H1 (cell line): ENCODE results near the gene ANKS1B.

Experiments
- ATF3 ChIP-seq: IDR thresholded peaks from 2 replicates; pipeline ENCODE4 v1.6.1; 2011; ENCODE audit warnings: low read depth, mild to moderate bottlenecking, low read length; ENCODE audit not compliant: insufficient read depth
- CTCF ChIP-seq, 3 experiments: IDR thresholded peaks; 1 replicate in 2 of 3; 2 replicates in 1 of 3; pipeline versions ENCODE4 v1.5.1 to v1.6.1; 2011; ENCODE audit warnings: low read length in 3 of 3, mild to moderate bottlenecking in 3 of 3, inconsistent platforms in 2 of 3, low read depth in 1 of 3, moderate library complexity in 1 of 3; ENCODE audit not compliant: insufficient read depth in 1 of 3; ENCODE audit errors: control extremely low read depth in 1 of 3
- EZH2 ChIP-seq: fragments of 200-600 bp; sonication (generic); IDR thresholded peaks from 2 replicates; pipeline ENCODE4 v1.7.1; 2012; ENCODE audit warnings: low read depth, mild to moderate bottlenecking, moderate library complexity, low read length, inconsistent platforms; ENCODE audit not compliant: severe bottlenecking
- GABPA ChIP-seq: IDR thresholded peaks from 2 replicates; pipeline ENCODE4 v1.6.1; 2011; ENCODE audit warnings: mild to moderate bottlenecking, low read length, moderate library complexity, borderline replicate concordance; ENCODE audit not compliant: insufficient read depth
- MAX ChIP-seq: IDR thresholded peaks from 2 replicates; pipeline ENCODE4 v1.6.1; 2012; ENCODE audit warnings: inconsistent platforms
- PHF8 ChIP-seq: fragments of 200-600 bp; sonication (generic); conservative IDR thresholded peaks from 2 replicates; pipeline ENCODE4 v1.7.1; 2012; ENCODE audit warnings: low read depth, mild to moderate bottlenecking, inconsistent platforms, low read length, moderate library complexity
- POLR2AphosphoS5 ChIP-seq: IDR thresholded peaks from 2 replicates; pipeline ENCODE4 v1.6.1; 2011; ENCODE audit warnings: low read depth, low read length
- RAD21 ChIP-seq, 2 experiments: IDR thresholded peaks in 1 of 2; conservative IDR thresholded peaks in 1 of 2; 2 replicates each; pipeline ENCODE4 v1.6.1; 2011; ENCODE audit warnings: low read depth in 2 of 2, low read length in 2 of 2, improper control_type of control experiment in 1 of 2, inconsistent platforms in 1 of 2, mild to moderate bottlenecking in 1 of 2, moderate library complexity in 1 of 2
- SAP30 ChIP-seq: fragments of 300-600 bp; sonication (generic); IDR thresholded peaks from 2 replicates; pipeline ENCODE4 v1.7.1; 2012; ENCODE audit warnings: low read length, moderate library complexity, mild to moderate bottlenecking, inconsistent platforms; ENCODE audit not compliant: insufficient read depth, insufficient replicate concordance
- TAF7 ChIP-seq: optimal IDR thresholded peaks from 2 replicates; pipeline ENCODE3; 2011; ENCODE audit warnings: low read depth, mild to moderate bottlenecking, inconsistent platforms, low read length, moderate library complexity, borderline replicate concordance
- TCF12 ChIP-seq: IDR thresholded peaks from 2 replicates; pipeline ENCODE4 v1.6.1; 2011; ENCODE audit warnings: low read depth, mild to moderate bottlenecking, low read length
- USF2 ChIP-seq: IDR thresholded peaks from 2 replicates; pipeline ENCODE4 v1.6.1; 2011; ENCODE audit warnings: low read length, improper control_type of control experiment
- ZNF274 ChIP-seq: IDR thresholded peaks from 2 replicates; pipeline ENCODE4 v1.7.0; 2012; ENCODE audit warnings: low read length, borderline replicate concordance; ENCODE audit errors: extremely low read depth
- TF ChIP-seq, protein P1 (sequence below): IDR thresholded peaks from 2 replicates; pipeline ENCODE4 v1.6.1; 2012; ENCODE audit warnings: low read length, inconsistent platforms

- TF ChIP-seq GABPA (no peak), ATF3 (no peak), PHF8 (no peak), SAP30 (no peak), CTCF (IDR thresholded peaks at IDR 0.05; ENCODE audit: control extremely low read depth in 1 of 3, insufficient read depth in 1 of 3, low read depth in 1 of 3, low read length in 3 of 3) (no peak), MAX (no peak), TCF12 (no peak), ZNF274 (no peak), POLR2AphosphoS5 (no peak), TAF7 (no peak), USF2 (no peak), RAD21 (IDR thresholded peaks at IDR 0.05 in 1 of 2, conservative IDR thresholded peaks at IDR 0.05 in 1 of 2; ENCODE audit: low read depth in 2 of 2, low read length in 2 of 2) (no peak), EZH2 (no peak)
- TF ChIP-seq, protein P1, sequence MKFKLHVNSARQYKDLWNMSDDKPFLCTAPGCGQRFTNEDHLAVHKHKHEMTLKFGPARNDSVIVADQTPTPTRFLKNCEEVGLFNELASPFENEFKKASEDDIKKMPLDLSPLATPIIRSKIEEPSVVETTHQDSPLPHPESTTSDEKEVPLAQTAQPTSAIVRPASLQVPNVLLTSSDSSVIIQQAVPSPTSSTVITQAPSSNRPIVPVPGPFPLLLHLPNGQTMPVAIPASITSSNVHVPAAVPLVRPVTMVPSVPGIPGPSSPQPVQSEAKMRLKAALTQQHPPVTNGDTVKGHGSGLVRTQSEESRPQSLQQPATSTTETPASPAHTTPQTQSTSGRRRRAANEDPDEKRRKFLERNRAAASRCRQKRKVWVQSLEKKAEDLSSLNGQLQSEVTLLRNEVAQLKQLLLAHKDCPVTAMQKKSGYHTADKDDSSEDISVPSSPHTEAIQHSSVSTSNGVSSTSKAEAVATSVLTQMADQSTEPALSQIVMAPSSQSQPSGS, result no peak
These were observed 225.7 kb downstream of the ANKS1B start for GRCh38 chr12:99758997-99759396.
